GM18526 (cell line): Measurements from ENCODE around the gene DIAPH1.
A peak's percentile ranks its signal among the peaks of the same experiment; 100 is the strongest.

Experiments
- POLR2A ChIP-seq: IDR thresholded peaks from 3 replicates; pipeline ENCODE4 v1.6.1; 2011; ENCODE audit not compliant: insufficient read length; ENCODE audit errors: extremely low read depth

Gene DIAPH1

GRCh38 chr5:141618804-141619554 lies at the start of gene DIAPH1:
TSS of gene DIAPH1 (minus strand) at chr5:141619000. CDS start at chr5:141618914, 86 bp downstream.
- peak; percentile 81 for TF ChIP-seq POLR2A

GRCh38 chr5:141665995-141666940 lies 47.5 kb upstream of the DIAPH1 start:
- no peak for TF ChIP-seq POLR2A

- no peak for TF ChIP-seq POLR2A
Measured at GRCh38 chr5:141664733-141665461, 46.1 kb upstream of the DIAPH1 start.

GRCh38 chr5:141663506-141663905 lies 44.7 kb upstream of the DIAPH1 start:
- TF ChIP-seq POLR2A = no peak

- no peak for TF ChIP-seq POLR2A
Measured at GRCh38 chr5:141662028-141662427, 43.2 kb upstream of the DIAPH1 start.

GRCh38 chr5:141657937-141658545 lies 39.2 kb upstream of the DIAPH1 start:
- TF ChIP-seq POLR2A = no peak

- no peak for TF ChIP-seq POLR2A
Measured at GRCh38 chr5:141657404-141657803, 38.6 kb upstream of the DIAPH1 start.

- no peak for TF ChIP-seq POLR2A
Measured at GRCh38 chr5:141656396-141656795, 37.6 kb upstream of the DIAPH1 start.

GRCh38 chr5:141655020-141655419 lies 36.2 kb upstream of the DIAPH1 start:
- TF ChIP-seq POLR2A = no peak

- TF ChIP-seq POLR2A = no peak
Measured at GRCh38 chr5:141654298-141654697, 35.5 kb upstream of the DIAPH1 start.

- TF ChIP-seq POLR2A = no peak
Measured at GRCh38 chr5:141651728-141652105, 32.9 kb upstream of the DIAPH1 start.

GRCh38 chr5:141650851-141651727 lies 32.3 kb upstream of the DIAPH1 start, which contains the start of gene FCHSD1:
TSS of gene FCHSD1 (minus strand) at chr5:141651418. CDS start at chr5:141651368, 50 bp downstream.
- peak; percentile 55 for TF ChIP-seq POLR2A

GRCh38 chr5:141649972-141650371 lies 31.2 kb upstream of the DIAPH1 start:
- no peak for TF ChIP-seq POLR2A

GRCh38 chr5:141649056-141649688 lies 30.4 kb upstream of the DIAPH1 start:
- no peak for TF ChIP-seq POLR2A

GRCh38 chr5:141647851-141648250 lies 29.1 kb upstream of the DIAPH1 start:
- TF ChIP-seq POLR2A = no peak
